Measurements from ENCODE around the gene OPTC.
A peak's percentile ranks its signal among the peaks of the same experiment; 100 is the strongest.

Gene OPTC

GRCh38 chr1:203455706-203456105 is 38.2 kb upstream of the OPTC start:
- Histone ChIP-seq H3K9me3 (no peaks in the 10 kb centered on the region), H3K27ac (no peak overlapping the region), H3K4me3 (no peak overlapping the region), H3K36me3 (no peaks in the 10 kb centered on the region), H3K27me3 (no peaks in the 10 kb centered on the region), H3K4me1 (peaks cover 0 to 2% (median 0%) of the 10 kb centered on the region in 4 donors)
- no peak for TF ChIP-seq CTCF (IDR thresholded peaks at IDR 0.05)
- intact Hi-C loops (cut with DNase I; ENCODE audit: low total_unique reads) = no loop called here
- peak in 1 of 2 donors; percentile 37 for DNase-seq

GRCh38 chr1:203456577-203456976 is 37.4 kb upstream of the OPTC start:
- H3K9me3 ChIP-seq = no peaks in the 10 kb centered on the region
- no peak overlapping the region for H3K27ac ChIP-seq
- intact Hi-C loops (cut with DNase I; ENCODE audit: low total_unique reads) = no loop called here

GRCh38 chr1:203458078-203458477 is 35.9 kb upstream of the OPTC start:
- H3K27me3 ChIP-seq = no peaks in the 10 kb centered on the region
- no peaks in the 10 kb centered on the region for H3K36me3 ChIP-seq
- no peak overlapping the region for H3K27ac ChIP-seq
- no peak for DNase-seq
- H3K9me3 ChIP-seq = no peaks in the 10 kb centered on the region
- intact Hi-C loops (cut with DNase I; ENCODE audit: low total_unique reads) = no loop called here
- H3K4me1 ChIP-seq = peaks cover 0 to 14% (median 8%) of the 10 kb centered on the region in 4 donors
- TF ChIP-seq CTCF (IDR thresholded peaks at IDR 0.05) = no peak
- no peak overlapping the region for H3K4me3 ChIP-seq

More at GRCh38 chr1:203456577-203456976, 37.4 kb upstream of the OPTC start:
- H3K27me3 ChIP-seq = no peaks in the 10 kb centered on the region
- H3K4me3 ChIP-seq = no peak overlapping the region
- no peaks in the 10 kb centered on the region for H3K36me3 ChIP-seq
- no peaks in the 10 kb centered on the region for H3K4me1 ChIP-seq
- peak in 1 of 2 donors; percentile 10 for DNase-seq
- no peak for TF ChIP-seq CTCF (IDR thresholded peaks at IDR 0.05)

GRCh38 chr1:203459671-203460201 is 34.2 kb upstream of the OPTC start:
- Histone ChIP-seq H3K9me3 (no peaks in the 10 kb centered on the region), H3K27me3 (no peaks in the 10 kb centered on the region), H3K4me1 (peaks cover 0 to 31% (median 25%) of the 10 kb centered on the region in 4 donors), H3K36me3 (no peaks in the 10 kb centered on the region), H3K27ac (no peak overlapping the region), H3K4me3 (no peak overlapping the region)
- DNase-seq = peak in 1 of 2 donors; percentile 2
- TF ChIP-seq CTCF (IDR thresholded peaks at IDR 0.05) = no peak
- intact Hi-C loops (cut with DNase I; ENCODE audit: low total_unique reads) = no loop called here

- no peak for TF ChIP-seq CTCF (IDR thresholded peaks at IDR 0.05)
- intact Hi-C loops (cut with DNase I; ENCODE audit: low total_unique reads) = no loop called here
Measured at GRCh38 chr1:203461717-203462116, 32.2 kb upstream of the OPTC start.

More at GRCh38 chr1:203461717-203462116, 32.2 kb upstream of the OPTC start:
- H3K27me3 ChIP-seq = no peaks in the 10 kb centered on the region
- peak in 1 of 2 donors; percentile 23 for DNase-seq
- H3K4me3 ChIP-seq = no peak overlapping the region
- H3K27ac ChIP-seq = peak overlapping the region; percentile 93 to 95
- peaks cover 0 to 50% (median 45%) of the 10 kb centered on the region in 4 donors for H3K4me1 ChIP-seq
- no peaks in the 10 kb centered on the region for H3K36me3 ChIP-seq
- no peaks in the 10 kb centered on the region for H3K9me3 ChIP-seq

All from tibial artery (tissue), 4 donors.